ENCODE measurements around the gene INSIG1.

The INSIG1 gene

DNA sequence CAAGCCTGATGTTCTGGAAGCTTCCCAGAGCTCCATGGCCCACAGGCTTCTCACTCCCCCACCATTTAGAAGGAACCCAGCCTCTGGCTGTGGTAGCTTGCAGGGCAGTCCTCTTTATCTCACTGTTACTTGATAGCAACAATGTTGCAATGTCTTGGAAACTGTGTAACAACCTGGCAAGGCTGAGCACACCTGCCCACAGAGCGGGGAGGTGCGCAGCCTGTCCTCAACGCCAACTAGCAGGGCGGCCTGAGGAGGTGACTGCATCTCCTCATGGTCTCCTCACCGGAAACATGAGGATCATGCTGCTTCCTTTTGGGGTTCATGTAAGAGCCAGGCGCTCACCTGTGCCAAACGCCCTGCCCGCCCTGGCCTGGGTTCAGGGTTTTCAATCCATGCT, 43.7 kb upstream of the INSIG1 start:
- Mint-ChIP-seq H3K4me1 (peaks cover 32% of the 10 kb centered on the region), H3K36me3 (ENCODE audit: low read depth) (no peaks in the 10 kb centered on the region), H3K27ac (no peak overlapping the region), H3K9me3 (no peaks in the 10 kb centered on the region), H3K4me3 (no peak overlapping the region), H3K27me3 (ENCODE audit: low read depth) (peaks cover 5% of the 10 kb centered on the region)
- TF ChIP-seq, protein P1, sequence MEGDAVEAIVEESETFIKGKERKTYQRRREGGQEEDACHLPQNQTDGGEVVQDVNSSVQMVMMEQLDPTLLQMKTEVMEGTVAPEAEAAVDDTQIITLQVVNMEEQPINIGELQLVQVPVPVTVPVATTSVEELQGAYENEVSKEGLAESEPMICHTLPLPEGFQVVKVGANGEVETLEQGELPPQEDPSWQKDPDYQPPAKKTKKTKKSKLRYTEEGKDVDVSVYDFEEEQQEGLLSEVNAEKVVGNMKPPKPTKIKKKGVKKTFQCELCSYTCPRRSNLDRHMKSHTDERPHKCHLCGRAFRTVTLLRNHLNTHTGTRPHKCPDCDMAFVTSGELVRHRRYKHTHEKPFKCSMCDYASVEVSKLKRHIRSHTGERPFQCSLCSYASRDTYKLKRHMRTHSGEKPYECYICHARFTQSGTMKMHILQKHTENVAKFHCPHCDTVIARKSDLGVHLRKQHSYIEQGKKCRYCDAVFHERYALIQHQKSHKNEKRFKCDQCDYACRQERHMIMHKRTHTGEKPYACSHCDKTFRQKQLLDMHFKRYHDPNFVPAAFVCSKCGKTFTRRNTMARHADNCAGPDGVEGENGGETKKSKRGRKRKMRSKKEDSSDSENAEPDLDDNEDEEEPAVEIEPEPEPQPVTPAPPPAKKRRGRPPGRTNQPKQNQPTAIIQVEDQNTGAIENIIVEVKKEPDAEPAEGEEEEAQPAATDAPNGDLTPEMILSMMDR (IDR thresholded peaks at IDR 0.05; ENCODE audit: unreplicated experiment in 3 of 3) = no peak

DNA sequence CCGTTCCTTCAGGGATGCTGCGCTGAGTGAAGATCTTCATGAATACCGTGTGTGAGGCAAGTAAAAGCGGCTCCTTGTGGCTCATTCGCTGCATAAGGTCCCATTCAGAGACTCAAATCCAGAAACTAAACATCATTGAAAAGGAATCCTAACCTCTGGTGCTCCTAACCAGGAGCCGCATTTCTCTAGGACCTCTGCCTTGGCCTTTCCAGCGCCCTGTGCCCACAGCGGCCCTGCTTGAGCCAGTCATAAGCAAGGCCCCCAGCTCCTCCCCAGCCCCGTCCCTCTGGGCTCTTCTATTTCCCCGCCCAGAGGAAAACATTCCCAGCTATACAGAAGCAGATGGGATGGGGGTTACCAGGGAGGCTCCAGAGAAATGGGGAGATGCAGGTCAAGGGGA, 42.6 kb upstream of the INSIG1 start:
- peaks cover 39% of the 10 kb centered on the region for H3K4me1 Mint-ChIP-seq
- H3K36me3 Mint-ChIP-seq (ENCODE audit: low read depth) = no peaks in the 10 kb centered on the region
- no peak overlapping the region for H3K27ac Mint-ChIP-seq
- H3K4me3 Mint-ChIP-seq = no peak overlapping the region
- TF ChIP-seq, protein P1 (IDR thresholded peaks at IDR 0.05; ENCODE audit: unreplicated experiment in 3 of 3) = no peak
- no peaks in the 10 kb centered on the region for H3K9me3 Mint-ChIP-seq
- H3K27me3 Mint-ChIP-seq (ENCODE audit: low read depth) = peaks cover 5% of the 10 kb centered on the region

DNA sequence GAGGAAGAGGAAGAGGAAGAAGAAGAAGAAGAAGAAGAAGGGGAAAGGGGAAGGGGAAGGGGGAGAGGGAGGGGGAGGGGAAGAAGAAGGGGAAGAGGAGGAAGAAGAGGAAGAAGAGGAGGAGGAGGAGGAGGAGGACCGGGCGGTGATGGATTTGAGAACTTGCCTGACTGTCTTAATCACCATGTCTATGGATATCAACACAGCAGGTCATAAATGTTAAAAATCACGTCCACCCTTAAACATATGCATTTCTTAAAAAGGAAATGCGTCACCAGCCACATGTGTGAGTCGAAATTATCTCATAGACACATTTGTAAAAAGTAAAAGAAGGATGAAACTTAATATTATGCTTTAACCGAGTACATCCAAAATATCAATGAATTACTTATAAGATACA, 42.1 kb upstream of the INSIG1 start:
- Mint-ChIP-seq H3K27ac (no peak overlapping the region), H3K9me3 (no peaks in the 10 kb centered on the region), H3K36me3 (ENCODE audit: low read depth) (no peaks in the 10 kb centered on the region), H3K27me3 (ENCODE audit: low read depth) (peaks cover 5% of the 10 kb centered on the region), H3K4me1 (peaks cover 39% of the 10 kb centered on the region), H3K4me3 (no peak overlapping the region)
- TF ChIP-seq, protein P1 (IDR thresholded peaks at IDR 0.05; ENCODE audit: unreplicated experiment in 3 of 3) = no peak

DNA sequence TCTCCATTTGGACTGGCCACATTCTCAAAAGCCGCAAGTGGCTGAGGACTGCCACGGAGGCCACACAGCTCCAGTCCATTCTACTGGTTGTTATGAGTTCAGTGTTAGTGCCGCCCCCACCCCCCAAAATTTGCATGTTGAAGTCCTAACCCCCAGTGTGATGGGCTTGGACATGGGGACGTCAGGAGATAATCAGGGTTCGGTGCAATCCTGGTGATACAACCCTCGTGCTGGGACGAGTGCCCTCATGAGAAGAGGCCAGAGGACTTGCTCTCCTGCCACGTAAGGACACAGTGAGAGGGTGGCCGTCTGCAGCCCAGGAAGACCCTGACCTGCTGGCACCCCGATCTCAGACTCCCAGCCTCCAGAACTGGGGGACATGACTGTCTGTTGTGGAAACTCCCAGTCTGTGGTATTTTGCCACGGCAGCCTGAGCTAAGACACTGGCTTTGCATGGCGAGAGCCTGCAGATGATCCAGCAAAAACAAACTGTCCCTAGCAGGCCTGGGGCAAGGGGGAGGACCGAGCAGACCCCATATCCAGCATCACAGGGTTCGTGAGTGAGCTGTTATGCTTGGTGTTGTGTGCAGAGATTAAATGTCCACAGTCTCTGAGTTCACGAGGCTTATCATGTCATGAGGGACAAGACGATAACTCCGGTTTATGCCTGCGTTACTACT, 41.5 kb upstream of the INSIG1 start:
- H3K4me3 Mint-ChIP-seq = no peak overlapping the region
- H3K27ac Mint-ChIP-seq = peak overlapping the region; percentile 4 to 66 (median 51)
- H3K4me1 Mint-ChIP-seq = peaks cover 39% of the 10 kb centered on the region
- peaks cover 3% of the 10 kb centered on the region for H3K27me3 Mint-ChIP-seq (ENCODE audit: low read depth)
- TF ChIP-seq, protein P1 (IDR thresholded peaks at IDR 0.05; ENCODE audit: unreplicated experiment in 3 of 3) = no peak
- no peaks in the 10 kb centered on the region for H3K36me3 Mint-ChIP-seq (ENCODE audit: low read depth)
- H3K9me3 Mint-ChIP-seq = no peaks in the 10 kb centered on the region

DNA sequence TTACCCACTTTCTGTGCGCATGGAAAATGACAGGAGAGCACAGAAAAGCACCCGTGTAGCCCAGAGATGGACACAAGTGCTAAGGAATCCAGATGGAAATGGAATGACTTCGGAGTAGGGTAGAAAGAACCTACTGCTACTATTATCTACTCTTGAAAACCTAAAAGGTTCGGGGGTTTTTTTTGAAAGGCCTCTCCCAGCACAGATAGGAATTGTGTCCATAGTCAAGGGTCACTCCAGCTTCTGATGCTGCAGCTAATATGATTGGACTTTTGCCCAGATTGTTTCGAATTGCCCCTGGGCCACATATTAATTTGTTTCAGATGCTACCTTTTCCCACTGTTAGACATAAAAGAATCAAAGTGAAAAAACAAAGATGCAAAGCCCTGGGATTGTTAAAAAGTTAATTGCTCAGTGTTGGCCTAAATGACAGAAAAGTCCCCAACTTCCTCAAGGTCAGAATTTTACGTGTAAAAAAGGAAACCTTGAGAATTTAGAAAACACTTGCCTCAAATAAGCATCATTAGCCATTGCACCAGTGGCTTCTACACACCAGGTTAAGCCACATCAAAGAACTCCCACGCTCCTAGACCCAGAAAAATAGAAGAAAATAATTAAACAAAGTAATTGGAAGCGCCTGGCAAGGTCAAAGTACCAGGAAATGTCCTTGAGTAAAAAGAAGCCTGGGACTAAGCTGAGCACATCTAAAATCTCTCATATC, 40.8 kb upstream of the INSIG1 start:
- Mint-ChIP-seq H3K36me3 (ENCODE audit: low read depth) (no peaks in the 10 kb centered on the region), H3K4me3 (no peak overlapping the region), H3K27ac (peak overlapping the region; percentile 4 to 66 (median 51)), H3K27me3 (ENCODE audit: low read depth) (no peaks in the 10 kb centered on the region), H3K9me3 (no peaks in the 10 kb centered on the region), H3K4me1 (peaks cover 37% of the 10 kb centered on the region)
- TF ChIP-seq, protein P1 (IDR thresholded peaks at IDR 0.05; ENCODE audit: unreplicated experiment in 3 of 3) = no peak
